ENCODE data around the gene POP7. TPM values are rescaled to one million over a fixed set of nuclear protein-coding genes. Genes with fewer than 3 reads are reported as not detected.
A peak's percentile ranks its signal among the peaks of the same experiment; 100 is the strongest.

Gene POP7
- total RNA-seq, 1 experiment from 2014 or later = 28.2 TPM

DNA sequence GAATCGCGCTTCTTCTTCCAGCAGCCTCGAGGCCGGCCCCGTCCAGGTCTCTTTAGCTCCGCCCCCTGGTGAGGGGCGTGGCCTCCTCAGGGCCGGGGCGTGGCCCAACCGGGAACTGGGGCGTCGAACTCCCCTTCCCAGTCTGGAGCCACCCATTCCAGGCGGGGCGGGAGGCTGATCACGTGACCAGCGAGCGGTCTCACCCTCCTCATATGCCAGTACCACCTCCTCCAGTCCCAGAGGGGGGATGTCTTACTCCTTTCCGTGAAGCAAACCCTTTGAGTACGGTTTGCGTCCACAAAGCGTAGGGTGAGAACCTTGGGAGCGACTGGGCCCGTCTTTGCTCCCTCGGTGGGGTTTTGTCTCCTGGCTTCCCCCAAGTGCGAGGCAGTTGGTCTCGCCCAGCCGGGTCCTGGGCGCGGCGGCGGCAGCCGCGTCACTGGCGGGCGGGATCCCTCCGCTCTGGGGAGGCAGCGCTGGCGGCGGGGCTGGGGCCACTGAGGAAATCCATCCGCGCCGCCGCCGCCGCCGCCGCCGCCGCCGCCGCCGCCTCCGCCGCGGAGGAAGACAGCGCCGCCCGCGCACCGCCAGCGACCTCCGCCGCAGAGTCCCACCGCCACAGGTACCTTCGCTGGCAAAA lies 32.5 kb upstream of the POP7 start, which contains the start of gene GNB2:
Gene GNB2, plus strand, starts transcription at position 439 of the 640 bp plus-strand sequence. CDS start 2,526 bp downstream, outside the sequence.
- CTCF ChIA-PET = interaction anchor here (0.6 to 1.3 kb wide), 3 partner anchors 37 to 471 kb away, joined by 3 to 9 read pairs (median 4); partner anchors contain the start of genes FBXO24 and LRCH4
- no peaks in the 10 kb centered on the region for H3K9me3 Mint-ChIP-seq (ENCODE audit: low read depth, unreplicated experiment)
- H3K36me3 Mint-ChIP-seq (ENCODE audit: insufficient read depth, unreplicated experiment) = peaks cover 39% of the 10 kb centered on the region
- TF ChIP-seq, protein P1, sequence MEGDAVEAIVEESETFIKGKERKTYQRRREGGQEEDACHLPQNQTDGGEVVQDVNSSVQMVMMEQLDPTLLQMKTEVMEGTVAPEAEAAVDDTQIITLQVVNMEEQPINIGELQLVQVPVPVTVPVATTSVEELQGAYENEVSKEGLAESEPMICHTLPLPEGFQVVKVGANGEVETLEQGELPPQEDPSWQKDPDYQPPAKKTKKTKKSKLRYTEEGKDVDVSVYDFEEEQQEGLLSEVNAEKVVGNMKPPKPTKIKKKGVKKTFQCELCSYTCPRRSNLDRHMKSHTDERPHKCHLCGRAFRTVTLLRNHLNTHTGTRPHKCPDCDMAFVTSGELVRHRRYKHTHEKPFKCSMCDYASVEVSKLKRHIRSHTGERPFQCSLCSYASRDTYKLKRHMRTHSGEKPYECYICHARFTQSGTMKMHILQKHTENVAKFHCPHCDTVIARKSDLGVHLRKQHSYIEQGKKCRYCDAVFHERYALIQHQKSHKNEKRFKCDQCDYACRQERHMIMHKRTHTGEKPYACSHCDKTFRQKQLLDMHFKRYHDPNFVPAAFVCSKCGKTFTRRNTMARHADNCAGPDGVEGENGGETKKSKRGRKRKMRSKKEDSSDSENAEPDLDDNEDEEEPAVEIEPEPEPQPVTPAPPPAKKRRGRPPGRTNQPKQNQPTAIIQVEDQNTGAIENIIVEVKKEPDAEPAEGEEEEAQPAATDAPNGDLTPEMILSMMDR (IDR thresholded peaks at IDR 0.05; ENCODE audit: unreplicated experiment) = no peak
- H3K4me1 Mint-ChIP-seq (ENCODE audit: low read depth, unreplicated experiment) = no peaks in the 10 kb centered on the region
- peaks cover 14% of the 10 kb centered on the region for H3K27me3 Mint-ChIP-seq (ENCODE audit: unreplicated experiment)
- peak within 1 kb of the TSS; percentile 93 for H3K4me3 Mint-ChIP-seq (ENCODE audit: low read depth, unreplicated experiment)
- H3K27ac Mint-ChIP-seq (ENCODE audit: unreplicated experiment) = peak within 1 kb of the TSS; percentile 90
- peak; percentile 97 for DNase-seq
- intact Hi-C loops (cut with micrococcal nuclease; ENCODE audit: unreplicated experiment) = no loop called here
- no TSS peak for BruUV-seq (replicated peaks)

DNA sequence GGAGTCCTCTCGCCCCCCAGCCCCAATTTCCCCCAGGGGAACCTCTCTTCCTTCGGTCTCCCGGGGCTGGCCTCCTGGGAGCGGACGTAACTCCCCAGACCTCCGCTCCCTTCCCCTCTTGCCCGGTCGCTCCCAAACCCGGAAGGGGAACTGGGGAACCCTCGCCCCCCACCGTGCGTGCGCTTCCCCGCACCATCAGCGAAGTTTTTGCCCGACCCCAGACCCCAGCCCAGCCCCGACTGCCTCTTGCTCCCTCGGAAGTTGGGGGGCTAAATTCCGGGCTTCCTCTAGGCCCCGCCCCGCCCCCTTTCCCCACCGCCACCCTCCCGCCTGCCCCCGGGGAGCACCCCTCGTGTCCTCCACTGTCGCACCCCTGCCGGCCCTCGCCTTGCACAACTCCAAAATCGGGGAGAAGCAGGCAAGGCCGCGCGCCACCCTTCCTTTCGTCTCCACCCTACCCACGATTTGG lies 31.9 kb upstream of the POP7 start:
- DNase-seq = no peak
- Mint-ChIP-seq H3K36me3 (ENCODE audit: insufficient read depth, unreplicated experiment) (peaks cover 45% of the 10 kb centered on the region), H3K9me3 (ENCODE audit: low read depth, unreplicated experiment) (no peaks in the 10 kb centered on the region), H3K27me3 (ENCODE audit: unreplicated experiment) (peaks cover 13% of the 10 kb centered on the region), H3K27ac (ENCODE audit: unreplicated experiment) (peak overlapping the region; percentile 90), H3K4me3 (ENCODE audit: low read depth, unreplicated experiment) (peak overlapping the region; percentile 93), H3K4me1 (ENCODE audit: low read depth, unreplicated experiment) (no peaks in the 10 kb centered on the region)
- no TSS peak for BruUV-seq (replicated peaks)
- CTCF ChIA-PET = no interaction called here
- TF ChIP-seq, protein P1 (IDR thresholded peaks at IDR 0.05; ENCODE audit: unreplicated experiment) = no peak
- intact Hi-C loops (cut with micrococcal nuclease; ENCODE audit: unreplicated experiment) = no loop called here

DNA sequence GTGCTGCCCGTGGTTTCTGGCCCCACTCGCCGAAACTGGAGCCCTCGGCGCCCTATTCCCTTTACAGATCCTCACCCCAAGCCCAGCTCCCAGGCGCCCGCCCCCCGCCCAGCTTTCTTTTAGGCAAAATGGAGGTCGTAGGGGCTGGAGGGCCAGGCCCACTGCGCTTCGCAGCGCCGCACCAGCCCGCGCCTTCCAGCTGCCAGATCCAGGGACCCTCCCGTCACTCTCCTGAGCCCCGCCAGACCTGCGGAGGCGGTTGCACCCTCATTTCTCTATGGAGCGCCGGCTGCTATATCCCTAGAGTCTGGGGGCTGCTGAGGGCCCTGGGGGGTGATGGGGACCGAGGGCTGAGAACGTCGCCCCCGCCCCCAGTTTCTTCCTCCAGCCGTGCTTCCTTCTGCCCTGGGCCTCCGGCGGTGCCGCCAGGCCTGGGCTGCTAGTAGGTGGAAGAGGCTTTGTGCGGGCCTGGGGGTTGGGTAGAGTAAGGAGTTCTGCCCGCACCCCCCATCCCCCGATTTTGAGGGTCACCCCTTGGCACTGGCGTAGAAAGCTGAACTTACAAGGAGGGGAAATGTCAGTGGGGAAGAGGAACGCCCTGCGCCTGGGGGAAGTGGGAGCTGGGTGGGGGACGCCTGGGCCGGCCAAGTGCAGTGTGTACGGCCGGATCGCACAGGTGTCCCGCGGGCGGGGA lies 31.4 kb upstream of the POP7 start:
- BruUV-seq (replicated peaks) = TSS peak; percentile 16
- CTCF ChIA-PET = no interaction called here
- Mint-ChIP-seq H3K4me1 (ENCODE audit: low read depth, unreplicated experiment) (no peaks in the 10 kb centered on the region), H3K4me3 (ENCODE audit: low read depth, unreplicated experiment) (peak overlapping the region; percentile 93), H3K9me3 (ENCODE audit: low read depth, unreplicated experiment) (no peaks in the 10 kb centered on the region), H3K36me3 (ENCODE audit: insufficient read depth, unreplicated experiment) (peaks cover 48% of the 10 kb centered on the region), H3K27ac (ENCODE audit: unreplicated experiment) (peak overlapping the region; percentile 90), H3K27me3 (ENCODE audit: unreplicated experiment) (peaks cover 13% of the 10 kb centered on the region)
- intact Hi-C loops (cut with micrococcal nuclease; ENCODE audit: unreplicated experiment) = no loop called here
- TF ChIP-seq, protein P1 (IDR thresholded peaks at IDR 0.05; ENCODE audit: unreplicated experiment) = no peak
- DNase-seq = no peak

DNA sequence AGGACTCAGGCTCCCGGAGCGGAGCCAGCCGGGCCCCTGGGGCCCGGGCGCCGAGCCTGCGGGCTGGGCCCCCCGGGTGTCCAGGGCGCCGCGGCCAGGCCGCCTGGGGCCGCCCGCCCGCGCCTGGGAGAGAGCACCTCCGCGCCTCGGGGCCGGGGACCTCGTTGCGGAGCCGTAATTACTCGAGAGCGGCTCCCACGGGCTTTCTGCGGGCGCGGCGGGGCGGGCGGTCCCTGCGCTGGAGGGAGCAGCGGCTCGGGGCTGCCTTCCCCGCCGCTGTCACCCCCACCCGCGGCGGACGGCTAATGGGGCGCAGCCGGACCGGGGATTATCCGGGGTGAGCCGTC lies 30.8 kb upstream of the POP7 start:
- H3K36me3 Mint-ChIP-seq (ENCODE audit: insufficient read depth, unreplicated experiment) = peaks cover 52% of the 10 kb centered on the region
- intact Hi-C loops (cut with micrococcal nuclease; ENCODE audit: unreplicated experiment) = no loop called here
- peak overlapping the region; percentile 93 for H3K4me3 Mint-ChIP-seq (ENCODE audit: low read depth, unreplicated experiment)
- no peaks in the 10 kb centered on the region for H3K4me1 Mint-ChIP-seq (ENCODE audit: low read depth, unreplicated experiment)
- BruUV-seq (replicated peaks) = no TSS peak
- DNase-seq = no peak
- H3K27me3 Mint-ChIP-seq (ENCODE audit: unreplicated experiment) = peaks cover 13% of the 10 kb centered on the region
- H3K9me3 Mint-ChIP-seq (ENCODE audit: low read depth, unreplicated experiment) = no peaks in the 10 kb centered on the region
- CTCF ChIA-PET = no interaction called here
- peak overlapping the region; percentile 90 for H3K27ac Mint-ChIP-seq (ENCODE audit: unreplicated experiment)
- TF ChIP-seq, protein P1 (IDR thresholded peaks at IDR 0.05; ENCODE audit: unreplicated experiment) = no peak
